H1 (cell line): Measurements from ENCODE around the gene NUDT12. TPM values are rescaled to one million over a fixed set of nuclear protein-coding genes. Genes with fewer than 3 reads are reported as not detected.

ENCODE experiments used
- MAX ChIP-seq: IDR thresholded peaks from 2 replicates; pipeline ENCODE4 v1.6.1; 2012; ENCODE audit warnings: inconsistent platforms
- SIX5 ChIP-seq: IDR thresholded peaks from 2 replicates; pipeline ENCODE4 v1.6.1; 2011; ENCODE audit warnings: mild to moderate bottlenecking, low read depth, low read length
- polyA plus RNA-seq, 7 experiments: library from polyadenylated mRNA; depleted of rRNA in 3 of 7; stranded (reverse) in 5 of 7; unstranded in 2 of 7; fragments of >200 nt in 5 of 7; fragments of 200-250 nt in 2 of 7; gene quantifications; 1 replicate in 5 of 7; 2 replicates in 1 of 7; 4 replicates in 1 of 7; pipeline versions ENCODE4 v1.2.1 to v1.2.3, GENCODE V29; 2011 to 2013; ENCODE audit warnings: missing spikeins in 2 of 7, mixed read lengths in 2 of 7
- total RNA-seq: library from RNA; stranded (reverse); fragmentation: NEBNext Ultra II Directional; extraction: Animal tissue kit (Norgen Biotek cat#: 25700); gene quantifications from 2 replicates; pipeline ENCODE4 v1.2.1, GENCODE V29; 2021

The NUDT12 gene
- total and polyA plus RNA-seq, 2 of the 8 experiments (the other 6 are each of a cell fraction or from before 2014, with no cell fraction given) = 3.6 to 12.5 TPM

DNA sequence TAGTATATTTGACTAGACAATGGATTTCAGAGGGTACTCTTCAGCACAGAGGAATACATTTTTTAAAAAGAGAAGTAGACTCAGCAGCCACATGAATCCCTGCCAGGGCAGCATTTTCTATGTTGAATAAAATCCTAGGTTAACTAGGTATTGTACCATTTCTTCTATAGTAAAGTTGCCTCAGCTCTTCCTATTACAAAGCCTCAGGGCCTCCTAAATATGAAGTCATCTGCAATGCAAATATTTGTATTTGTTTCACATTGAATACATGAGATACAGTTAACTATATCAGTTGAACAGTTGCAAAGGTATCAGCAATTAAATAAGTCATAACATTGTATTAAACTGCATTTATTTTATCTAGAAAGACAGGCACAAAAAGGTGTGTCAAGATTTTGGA lies 59.5 kb downstream of the NUDT12 start (continued):
- TF ChIP-seq MAX = no peak
- no peak for TF ChIP-seq SIX5
